CD4-positive, alpha-beta T cell treated with Interleukin-21 for 1 hour (primary cell): ENCODE measurements around the gene FAM236D.
"Not testable (repeated sequence)": the region's sequence is repeated elsewhere in the genome, so short reads cannot be mapped to it uniquely, and the experiment has no call there.

ENCODE experiments used
- DNase-seq: peaks from one replicate; pipeline ENCODE4 v3.0.0-alpha.2; 2020

FAM236D gene

GRCh38 chrX:72808110-72808509, at the start of gene FAM236D:
FAM236D (minus strand) TSS chrX:72808210; CDS start chrX:72808110, 100 bp downstream.
- DNase-seq = not testable (repeated sequence)

DNA sequence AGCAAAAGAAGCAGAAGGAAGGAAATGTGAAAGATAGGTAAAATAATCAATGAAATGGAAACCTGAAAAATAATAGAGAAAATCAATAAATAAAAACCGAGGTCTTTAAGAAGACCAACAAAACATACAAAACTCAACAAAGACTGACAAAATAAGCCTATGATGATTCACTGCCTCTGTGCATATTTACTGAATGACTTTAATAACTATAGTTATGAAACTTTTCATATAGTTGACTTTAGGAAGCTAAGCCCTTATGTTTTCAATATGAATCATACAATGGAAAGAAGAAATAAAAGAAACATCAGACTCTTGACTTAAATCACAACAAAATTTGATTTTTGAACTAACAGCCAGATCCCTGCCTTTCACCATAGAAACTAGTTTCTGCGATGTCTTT, 29.5 kb upstream of the FAM236D start:
- DNase-seq = not testable (repeated sequence)

GRCh38 chrX:72830701-72831100, 22.7 kb upstream of the FAM236D start:
- DNase-seq = not testable (repeated sequence)

- not testable (repeated sequence) for DNase-seq
Measured at GRCh38 chrX:72790390-72790789, 17.6 kb downstream of the FAM236D start.

- DNase-seq = not testable (repeated sequence)
Measured at GRCh38 chrX:72788142-72788541, 19.9 kb downstream of the FAM236D start.

DNA sequence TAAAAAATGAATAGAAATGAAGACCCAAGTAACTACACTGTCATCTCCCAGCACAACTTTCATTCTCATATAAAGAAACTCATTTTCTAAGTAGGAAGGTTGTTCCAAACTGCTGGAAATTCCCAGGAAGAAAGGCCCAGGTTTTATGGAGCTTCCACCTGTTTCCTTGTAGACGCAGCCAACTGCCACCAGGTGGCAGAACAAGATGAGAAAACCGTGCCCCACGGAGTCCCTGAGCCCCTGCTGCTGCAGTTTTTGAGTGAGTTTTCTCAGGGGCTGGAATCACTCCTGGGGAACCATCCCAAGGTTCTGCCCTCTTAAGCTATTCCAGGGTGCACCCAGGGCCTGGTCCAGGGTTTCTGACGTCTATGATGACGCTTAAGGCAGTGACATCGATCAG, 24.0 kb downstream of the FAM236D start:
- not testable (repeated sequence) for DNase-seq

DNA sequence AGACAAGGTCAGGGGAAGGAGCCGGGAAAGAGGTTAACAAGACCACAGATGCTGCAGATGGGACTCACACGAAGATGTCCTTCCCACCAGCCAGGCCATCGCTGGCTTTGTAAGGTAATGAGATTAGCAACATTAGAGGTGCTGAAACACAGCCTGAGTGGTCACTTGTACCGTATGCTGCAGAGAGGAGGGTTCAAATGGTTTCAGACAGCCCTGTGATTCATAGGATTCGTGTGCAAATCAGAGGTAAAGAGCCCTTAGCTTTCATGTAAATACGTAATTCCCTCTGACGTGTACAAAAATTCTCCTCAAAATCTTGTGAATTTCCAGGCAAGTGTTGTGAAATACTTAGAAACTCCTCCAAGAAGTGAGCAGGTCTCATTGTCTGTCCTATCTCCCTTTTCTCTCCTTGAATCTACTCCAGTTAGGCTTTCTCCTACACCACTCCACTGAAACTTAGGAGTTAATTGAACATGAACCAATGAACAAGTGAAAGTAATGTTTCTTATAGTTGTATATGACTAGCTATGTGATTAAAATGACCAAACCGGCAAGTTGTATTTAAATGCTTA, 24.6 kb downstream of the FAM236D start:
- DNase-seq = not testable (repeated sequence)

DNA sequence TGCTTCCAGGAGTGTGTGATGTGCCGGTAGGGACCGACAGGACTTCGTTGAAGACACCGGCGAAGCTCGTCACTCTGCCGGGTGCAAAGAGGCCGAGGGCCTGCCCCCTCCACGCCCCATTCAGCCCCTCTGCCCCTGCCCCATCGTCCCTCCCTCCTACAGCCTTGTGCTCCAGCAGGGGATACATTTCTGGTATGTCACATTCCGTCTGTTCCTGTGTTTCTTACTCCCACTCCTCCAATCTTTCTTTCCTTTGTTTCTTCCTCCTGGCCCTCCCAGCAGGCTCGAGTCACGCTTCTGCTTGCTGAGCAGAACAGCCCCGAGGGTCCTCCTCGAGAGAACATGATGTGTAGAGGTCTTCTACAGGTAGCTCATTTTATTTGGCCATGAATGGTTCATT, 25.4 kb downstream of the FAM236D start, which contains the start of gene FAM236B:
Gene FAM236B (minus strand): TSS at position 101 of the 400 bp plus-strand sequence. CDS start 100 bp downstream, at position 1.
- DNase-seq = not testable (repeated sequence)

DNA sequence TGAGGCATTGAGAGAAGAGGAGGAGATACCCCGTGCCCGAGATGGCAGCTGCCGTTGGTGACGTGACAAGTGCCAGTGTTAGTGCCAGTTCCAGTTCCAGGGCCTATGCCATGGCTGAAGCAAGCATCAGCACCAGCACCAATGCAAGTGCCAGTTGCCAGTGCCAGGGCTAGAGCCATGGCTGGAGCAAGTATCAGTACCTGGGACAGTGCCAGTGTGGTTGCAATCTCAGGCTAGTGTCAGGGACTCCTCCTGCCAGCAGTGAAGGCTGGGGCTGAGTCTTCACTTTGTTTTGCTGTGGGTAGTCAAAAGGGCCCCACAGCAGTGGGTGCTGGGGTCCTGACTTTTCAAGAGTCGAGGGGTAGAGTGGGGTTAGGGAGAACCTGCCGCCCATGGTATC, 29.9 kb downstream of the FAM236D start:
- DNase-seq = not testable (repeated sequence)

- not testable (repeated sequence) for DNase-seq
Measured at GRCh38 chrX:72777467-72777790, 30.6 kb downstream of the FAM236D start.

- DNase-seq = not testable (repeated sequence)
Measured at GRCh38 chrX:72776653-72777466, 31.1 kb downstream of the FAM236D start, which contains the start of gene DMRTC1B. DMRTC1B (plus strand) TSS chrX:72776890; CDS start chrX:72845136, 68,246 bp downstream.

- not testable (repeated sequence) for DNase-seq
Measured at GRCh38 chrX:72760454-72760853, 47.6 kb downstream of the FAM236D start.
